MM.1S (cell line): ENCODE measurements around the gene UBTD1.

ENCODE experiments used
- DNase-seq: peaks from one replicate; pipeline ENCODE4 v3.0.0-alpha.2; 2015
- H2AFZ ChIP-seq: fragments of 300-600 bp; sonication (generic); 2 replicates; pipeline ENCODE4 v1.6.0; 2016; ENCODE audit warnings: antibody characterized with exemption, low read length
- H3F3A ChIP-seq: fragments of 300-600 bp; sonication (generic); 2 replicates; pipeline ENCODE4 v1.6.1; 2016; ENCODE audit warnings: mild to moderate bottlenecking, antibody characterized with exemption, low read length, moderate library complexity, mixed read lengths; ENCODE audit not compliant: insufficient read depth
- H3K27ac ChIP-seq: fragments of 300-600 bp; sonication (generic); 2 replicates; pipeline ENCODE4 v1.5.1; 2016; ENCODE audit warnings: mild to moderate bottlenecking, low read length
- H3K27me3 ChIP-seq: fragments of 300-600 bp; sonication (generic); replicated peaks from 2 replicates; pipeline ENCODE4 v1.6.0; 2016; ENCODE audit warnings: low read length; ENCODE audit not compliant: insufficient read depth
- H3K36me3 ChIP-seq: fragments of 300-600 bp; sonication (generic); replicated peaks from 2 replicates; pipeline ENCODE4 v1.6.1; 2016; ENCODE audit warnings: mild to moderate bottlenecking, low read length, mixed read lengths; ENCODE audit not compliant: insufficient read depth
- H3K4me1 ChIP-seq: fragments of 300-600 bp; sonication (generic); 2 replicates; pipeline ENCODE4 v1.6.1; 2016; ENCODE audit warnings: low read length, mixed read lengths
- H3K4me2 ChIP-seq: fragments of 300-600 bp; sonication (generic); 2 replicates; pipeline ENCODE4 v1.6.0; 2016; ENCODE audit warnings: low read depth, low read length
- H3K4me3 ChIP-seq: fragments of 300-600 bp; sonication (generic); 2 replicates; pipeline ENCODE4 v1.5.1; 2016; ENCODE audit warnings: low read length, mixed read lengths
- H3K79me2 ChIP-seq: fragments of 300-600 bp; sonication (generic); 2 replicates; pipeline ENCODE4 v1.6.1; 2016; ENCODE audit warnings: mixed run types, low read length, mixed read lengths
- H3K9ac ChIP-seq: fragments of 300-600 bp; sonication (generic); 2 replicates; pipeline ENCODE4 v1.6.1; 2016; ENCODE audit warnings: low read length, mixed read lengths
- H3K9me2 ChIP-seq: fragments of 300-600 bp; sonication (generic); replicated peaks from 2 replicates; pipeline ENCODE4 v1.6.1; 2016; ENCODE audit warnings: mild to moderate bottlenecking, low read length, mixed read lengths; ENCODE audit not compliant: insufficient read depth
- H3K9me3 ChIP-seq: fragments of 300-600 bp; sonication (generic); replicated peaks from 2 replicates; pipeline ENCODE4 v1.6.1; 2016; ENCODE audit warnings: mild to moderate bottlenecking, low read length, mixed read lengths; ENCODE audit not compliant: insufficient read depth
- H4K20me1 ChIP-seq: fragments of 300-600 bp; sonication (generic); 2 replicates; pipeline ENCODE4 v1.6.1; 2016; ENCODE audit warnings: mild to moderate bottlenecking, low read length, moderate library complexity, mixed read lengths; ENCODE audit not compliant: insufficient read depth
- EZH2 ChIP-seq: fragments of 300-600 bp; sonication (generic); optimal IDR thresholded peaks from 2 replicates; pipeline ENCODE3; 2017; ENCODE audit warnings: low read depth, mild to moderate bottlenecking, antibody characterized with exemption, low read length, mixed read lengths
- EZH2phosphoT487 ChIP-seq: fragments of 300-600 bp; sonication (generic); IDR thresholded peaks from 2 replicates; pipeline ENCODE4 v1.6.1; 2018; ENCODE audit warnings: antibody characterized with exemption, low read length
- TF ChIP-seq, protein P1 (sequence below): fragments of 300-600 bp; sonication (generic); IDR thresholded peaks from 2 replicates; pipeline ENCODE4 v1.5.1; 2016; ENCODE audit warnings: antibody characterized with exemption, low read length, mixed read lengths

Gene UBTD1

GRCh38 chr10:97571622-97572021 lies 72.9 kb downstream of the UBTD1 start:
- Histone ChIP-seq H4K20me1 (no peaks in the 10 kb centered on the region), H2AFZ (no peak overlapping the region), H3K36me3 (no peaks in the 10 kb centered on the region), H3K27me3 (no peaks in the 10 kb centered on the region), H3K9ac (no peak overlapping the region), H3K9me3 (no peaks in the 10 kb centered on the region), H3K4me3 (no peak overlapping the region), H3K79me2 (no peaks in the 10 kb centered on the region), H3K27ac (no peak overlapping the region), H3K4me1 (no peaks in the 10 kb centered on the region), H3F3A (no peaks in the 10 kb centered on the region), H3K4me2 (no peak overlapping the region), H3K9me2 (no peaks in the 10 kb centered on the region)
- DNase-seq: no peak
- TF ChIP-seq, protein P1, sequence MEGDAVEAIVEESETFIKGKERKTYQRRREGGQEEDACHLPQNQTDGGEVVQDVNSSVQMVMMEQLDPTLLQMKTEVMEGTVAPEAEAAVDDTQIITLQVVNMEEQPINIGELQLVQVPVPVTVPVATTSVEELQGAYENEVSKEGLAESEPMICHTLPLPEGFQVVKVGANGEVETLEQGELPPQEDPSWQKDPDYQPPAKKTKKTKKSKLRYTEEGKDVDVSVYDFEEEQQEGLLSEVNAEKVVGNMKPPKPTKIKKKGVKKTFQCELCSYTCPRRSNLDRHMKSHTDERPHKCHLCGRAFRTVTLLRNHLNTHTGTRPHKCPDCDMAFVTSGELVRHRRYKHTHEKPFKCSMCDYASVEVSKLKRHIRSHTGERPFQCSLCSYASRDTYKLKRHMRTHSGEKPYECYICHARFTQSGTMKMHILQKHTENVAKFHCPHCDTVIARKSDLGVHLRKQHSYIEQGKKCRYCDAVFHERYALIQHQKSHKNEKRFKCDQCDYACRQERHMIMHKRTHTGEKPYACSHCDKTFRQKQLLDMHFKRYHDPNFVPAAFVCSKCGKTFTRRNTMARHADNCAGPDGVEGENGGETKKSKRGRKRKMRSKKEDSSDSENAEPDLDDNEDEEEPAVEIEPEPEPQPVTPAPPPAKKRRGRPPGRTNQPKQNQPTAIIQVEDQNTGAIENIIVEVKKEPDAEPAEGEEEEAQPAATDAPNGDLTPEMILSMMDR: no peak
- TF ChIP-seq EZH2: no peak
- no peak for TF ChIP-seq EZH2phosphoT487

DNA sequence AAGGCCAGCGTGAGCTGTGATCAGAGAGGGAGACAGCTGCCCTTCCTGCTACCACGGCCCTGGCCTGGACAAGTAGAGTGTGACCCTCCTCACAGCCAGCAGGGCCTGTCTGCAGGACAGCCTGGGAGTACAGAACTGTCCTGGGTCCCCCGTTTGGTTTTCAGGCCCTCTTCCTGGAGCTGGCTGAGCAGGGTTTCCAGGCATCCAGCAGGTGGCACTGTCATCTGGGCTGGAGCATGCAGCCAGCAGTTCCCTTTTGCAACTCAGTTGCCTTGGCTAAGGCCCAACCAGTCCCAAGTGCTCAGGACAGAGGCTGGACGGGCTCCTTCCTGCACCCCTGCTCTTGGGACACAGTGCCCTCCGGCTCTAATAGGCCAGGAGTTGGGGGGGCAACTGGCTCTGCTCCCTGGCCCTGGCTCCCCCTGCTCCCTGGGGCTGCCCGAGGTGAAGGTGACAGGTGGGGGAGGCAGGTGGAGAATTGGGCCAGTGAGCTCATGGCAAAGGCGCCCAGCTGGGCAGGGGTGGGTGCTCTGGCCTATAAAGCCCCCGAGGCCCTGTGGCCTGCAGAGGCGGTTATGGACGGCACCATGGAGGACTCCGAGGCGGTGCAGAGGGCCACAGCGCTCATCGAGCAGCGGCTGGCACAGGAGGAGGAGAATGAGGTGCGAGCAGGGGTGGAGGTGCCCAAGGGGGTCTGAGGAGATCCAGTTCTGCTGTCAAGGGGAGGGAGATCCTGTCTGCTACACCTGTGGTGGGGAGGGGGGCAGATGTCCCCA lies 73.7 kb downstream of the UBTD1 start, which contains the start of gene ANKRD2:
ANKRD2 (plus strand) TSS at position 566 of the 776 bp plus-strand sequence; CDS start at position 576, 10 bp downstream.
- Histone ChIP-seq H3K4me2 (no peak within 1 kb of the TSS), H3K79me2 (no peaks in the 10 kb centered on the region), H3K4me3 (no peak within 1 kb of the TSS), H3K36me3 (no peaks in the 10 kb centered on the region), H3K27ac (no peak within 1 kb of the TSS), H2AFZ (no peak within 1 kb of the TSS; the same call in 1 of the 2 replicates), H3K9me3 (no peaks in the 10 kb centered on the region), H3K27me3 (no peaks in the 10 kb centered on the region), H3K4me1 (no peaks in the 10 kb centered on the region), H3K9me2 (no peaks in the 10 kb centered on the region), H3F3A (no peaks in the 10 kb centered on the region), H3K9ac (no peak within 1 kb of the TSS), H4K20me1 (no peaks in the 10 kb centered on the region)
- no peak for TF ChIP-seq EZH2
- TF ChIP-seq, protein P1: peak; percentile 79
- DNase-seq: peak; percentile 64

GRCh38 chr10:97573021-97573420 lies 74.3 kb downstream of the UBTD1 start:
- no peak for DNase-seq
- H3K27ac ChIP-seq: no peak overlapping the region
- no peak overlapping the region for H2AFZ ChIP-seq
- TF ChIP-seq EZH2: no peak
- TF ChIP-seq, protein P1: no peak
- TF ChIP-seq EZH2phosphoT487: no peak
- H3K9me2 ChIP-seq: no peaks in the 10 kb centered on the region
- H3K9ac ChIP-seq: no peak overlapping the region
- H3K36me3 ChIP-seq: no peaks in the 10 kb centered on the region
- H3F3A ChIP-seq: no peaks in the 10 kb centered on the region
- H3K79me2 ChIP-seq: no peaks in the 10 kb centered on the region
- H4K20me1 ChIP-seq: no peaks in the 10 kb centered on the region
- H3K4me1 ChIP-seq: no peaks in the 10 kb centered on the region
- no peaks in the 10 kb centered on the region for H3K9me3 ChIP-seq
- H3K27me3 ChIP-seq: no peaks in the 10 kb centered on the region
- no peak overlapping the region for H3K4me3 ChIP-seq
- H3K4me2 ChIP-seq: no peak overlapping the region
